HG03520 (cell line): Measurements from ENCODE around the gene MEP1B.

Experiments
- ATAC-seq: cut with Tn5 transposase; IDR thresholded peaks from one replicate; pipeline ENCODE4 v1.9.1; 2021; ENCODE audit warnings: mild to moderate bottlenecking, moderate library complexity; ENCODE audit not compliant: unreplicated experiment

The MEP1B gene

DNA sequence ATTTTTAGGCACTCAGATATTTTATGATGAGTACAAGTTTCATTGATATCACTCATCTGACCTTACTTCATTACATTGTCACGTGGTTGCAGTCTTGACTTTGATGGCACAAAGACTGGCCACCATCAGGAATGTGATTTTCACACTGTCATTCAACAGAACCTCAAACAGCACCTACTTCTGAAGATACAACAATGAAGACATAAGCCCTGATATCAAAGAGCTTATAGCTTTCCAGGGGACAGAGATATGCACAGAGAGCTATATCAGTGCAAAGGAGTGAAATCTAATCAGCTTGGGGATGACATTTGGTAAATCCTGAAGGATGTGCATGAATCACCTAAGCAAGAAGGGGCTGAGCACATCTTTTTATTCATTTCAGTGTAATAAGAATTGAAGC, 72.3 kb downstream of the MEP1B start:
- ATAC-seq, result no peak

DNA sequence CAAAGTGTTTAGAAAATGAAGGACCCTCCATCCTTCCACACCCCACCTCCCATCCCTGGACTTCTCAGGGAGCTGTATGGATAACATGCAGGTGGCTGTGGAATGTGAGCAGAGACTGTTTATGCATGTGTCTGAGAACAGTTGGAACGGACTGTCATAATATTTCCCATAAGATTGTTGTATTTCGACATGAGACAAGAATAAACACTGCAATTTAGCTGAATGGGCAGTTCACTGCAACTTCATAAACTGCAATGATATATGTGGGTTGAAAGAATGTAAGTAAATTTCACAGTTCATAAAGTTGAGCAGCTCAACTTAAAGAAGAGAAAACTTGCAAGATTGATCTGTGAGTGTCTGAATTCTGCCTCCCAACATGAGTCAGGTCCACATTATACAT, 74.6 kb downstream of the MEP1B start:
- ATAC-seq, result no peak

DNA sequence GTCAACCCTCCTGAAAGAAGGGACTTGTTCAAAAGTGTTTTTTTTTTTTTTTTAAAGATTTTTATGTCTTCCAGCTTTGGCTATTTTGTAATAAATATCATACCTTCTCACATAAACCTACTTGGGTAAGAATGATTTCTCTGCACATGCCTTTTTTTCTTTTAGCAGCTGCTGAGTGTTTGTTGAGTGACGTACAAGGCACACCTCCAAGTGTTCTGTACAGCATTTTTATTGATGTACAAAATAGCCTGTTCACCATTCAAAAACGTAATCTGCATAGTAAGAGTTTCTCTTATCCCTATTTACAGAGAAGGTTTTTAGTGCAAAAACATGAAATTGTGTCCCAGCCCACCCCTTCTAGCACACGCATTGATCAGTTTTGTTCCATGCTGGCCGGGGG, 77.6 kb downstream of the MEP1B start:
- no peak for ATAC-seq
